NCI-H774 (cell line): Measurements from ENCODE around the gene PLPPR1.
A peak's percentile ranks its signal among the peaks of the same experiment; 100 is the strongest.

Experiments
- DNase-seq: peaks from one replicate; lab custom pipeline; 2025; lab: John Stamatoyannopoulos, UW

The PLPPR1 gene

DNA sequence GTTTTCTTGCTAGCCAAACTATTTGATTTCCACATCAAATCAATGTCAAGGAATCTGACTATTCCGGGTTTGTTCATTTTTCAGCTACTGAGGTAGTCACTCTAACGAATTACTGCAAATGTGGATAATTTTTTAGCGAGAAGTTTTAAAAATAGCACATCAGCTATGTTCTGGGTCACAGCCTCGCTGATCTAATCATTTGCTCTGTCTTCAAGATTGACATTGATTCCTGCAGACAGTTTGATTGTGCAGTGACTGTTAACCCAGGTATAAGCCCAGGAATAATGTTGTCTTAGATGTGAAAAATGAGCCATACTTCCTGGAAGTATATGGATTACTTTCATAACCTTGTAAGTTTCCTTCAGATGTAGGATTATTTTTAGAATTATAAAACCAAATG lies 181.1 kb downstream of the PLPPR1 start:
- no peak for DNase-seq

DNA sequence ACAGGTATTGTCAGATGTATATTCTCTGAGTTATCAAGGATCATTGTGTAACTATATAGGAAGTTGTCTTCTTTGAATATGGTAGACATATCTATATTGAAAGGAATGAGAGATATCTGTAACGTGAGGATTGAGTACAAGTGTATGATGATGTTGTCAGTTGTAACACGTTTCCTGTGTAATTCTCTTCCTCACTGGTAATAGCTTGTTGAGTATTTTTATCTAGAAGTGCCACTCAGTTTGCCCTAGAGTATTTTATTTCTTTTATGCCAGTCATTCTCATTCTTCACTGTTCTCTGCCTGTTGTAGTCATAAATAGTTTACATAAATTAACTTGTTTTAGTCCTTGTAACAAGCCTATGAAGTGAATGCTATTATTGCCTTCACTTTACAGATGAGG lies 184.1 kb downstream of the PLPPR1 start:
- DNase-seq = no peak

DNA sequence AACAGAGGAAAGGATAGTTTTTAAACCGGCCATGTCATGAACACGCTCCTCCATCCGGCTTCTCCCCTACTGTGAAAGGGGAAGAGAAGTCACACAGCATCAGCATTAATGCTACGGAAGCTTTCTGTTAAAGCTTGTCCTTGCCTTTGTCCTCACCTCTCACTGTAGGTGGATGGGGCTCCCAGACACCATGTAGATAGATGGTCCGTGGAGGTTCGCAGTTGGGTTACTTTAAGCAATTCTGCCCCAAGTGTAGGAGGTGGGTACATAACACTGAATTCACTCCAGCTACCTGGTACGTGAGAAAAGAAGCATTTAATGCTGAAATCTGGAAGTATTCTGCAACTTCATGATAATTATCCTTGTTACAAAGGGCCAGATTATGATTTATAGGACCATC lies 190.5 kb downstream of the PLPPR1 start:
- DNase-seq = no peak

DNA sequence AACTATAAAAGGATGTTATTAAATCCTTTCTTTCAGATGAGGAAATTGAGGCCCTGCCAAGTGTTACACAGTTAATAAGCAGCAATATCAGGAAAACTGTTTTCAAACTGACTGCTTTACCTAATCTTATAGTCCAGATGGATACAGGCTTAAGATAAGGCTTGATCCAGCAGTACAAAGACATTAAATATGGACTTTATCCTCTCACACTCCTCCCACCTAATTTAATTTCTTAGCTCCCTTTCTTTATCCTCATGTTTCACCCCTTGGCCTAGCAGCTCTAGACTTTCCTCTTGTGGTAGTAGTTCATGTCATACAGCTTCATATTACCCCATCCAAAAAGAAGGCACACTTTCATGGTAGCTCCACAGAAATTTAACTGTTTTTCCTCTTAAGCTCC lies 191.8 kb downstream of the PLPPR1 start:
- no peak for DNase-seq

DNA sequence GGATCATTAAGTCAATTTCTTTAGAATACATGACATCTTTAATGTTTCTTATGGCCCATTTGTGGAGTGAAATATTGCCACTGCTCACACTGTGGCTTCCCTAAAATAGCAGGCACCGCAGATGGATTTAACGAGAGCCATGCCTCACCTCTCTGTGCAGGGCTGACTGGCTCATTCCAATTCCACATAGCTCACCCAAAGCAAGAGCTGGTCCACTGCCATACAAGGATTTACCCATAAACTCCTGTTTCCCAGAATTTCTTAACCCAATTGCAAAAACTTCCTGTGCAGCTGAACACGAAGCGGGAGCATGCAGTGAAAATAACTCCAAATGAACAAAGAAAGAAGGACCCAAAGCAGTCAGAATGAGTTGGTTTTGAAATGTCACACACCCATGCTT lies 196.7 kb downstream of the PLPPR1 start:
- no peak for DNase-seq

DNA sequence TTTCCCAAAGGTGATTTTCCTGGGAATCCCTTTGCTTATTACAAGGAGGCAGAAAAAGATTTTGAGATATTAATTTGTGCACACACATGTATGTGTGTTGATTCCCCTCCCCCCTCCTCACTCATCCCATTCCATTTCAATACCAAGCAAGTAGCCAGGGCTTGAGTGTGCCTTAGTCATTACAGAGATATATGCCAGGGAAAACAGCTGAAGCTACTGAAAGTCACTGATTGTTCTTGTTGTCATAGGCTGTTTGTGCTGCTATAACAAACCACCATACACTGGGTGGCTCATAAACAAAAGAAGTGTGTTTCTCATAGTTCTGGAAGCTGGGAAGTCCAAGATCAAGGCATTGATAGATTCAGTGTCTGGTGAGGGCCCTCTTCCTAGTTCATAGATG lies 197.6 kb downstream of the PLPPR1 start:
- no peak for DNase-seq

DNA sequence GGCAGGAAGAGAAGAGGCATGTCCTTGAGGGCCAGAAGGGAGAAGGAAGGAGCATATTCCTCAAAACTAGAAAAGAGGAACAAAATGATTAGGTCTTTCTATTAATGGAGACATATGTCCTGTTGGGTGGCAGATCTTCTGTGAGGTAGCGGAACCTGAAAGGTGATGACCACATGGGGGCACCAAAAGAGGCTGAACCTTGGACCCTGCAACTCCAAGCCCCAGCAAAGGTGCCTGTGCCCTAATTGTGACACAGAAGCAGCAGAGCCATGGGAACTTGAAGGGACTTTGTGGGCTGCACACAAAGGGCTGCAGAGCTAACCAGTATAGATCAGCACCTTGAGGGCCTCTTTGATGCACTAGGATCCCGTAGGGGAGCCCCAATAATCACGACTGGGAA lies 198.3 kb downstream of the PLPPR1 start:
- DNase-seq = no peak

DNA sequence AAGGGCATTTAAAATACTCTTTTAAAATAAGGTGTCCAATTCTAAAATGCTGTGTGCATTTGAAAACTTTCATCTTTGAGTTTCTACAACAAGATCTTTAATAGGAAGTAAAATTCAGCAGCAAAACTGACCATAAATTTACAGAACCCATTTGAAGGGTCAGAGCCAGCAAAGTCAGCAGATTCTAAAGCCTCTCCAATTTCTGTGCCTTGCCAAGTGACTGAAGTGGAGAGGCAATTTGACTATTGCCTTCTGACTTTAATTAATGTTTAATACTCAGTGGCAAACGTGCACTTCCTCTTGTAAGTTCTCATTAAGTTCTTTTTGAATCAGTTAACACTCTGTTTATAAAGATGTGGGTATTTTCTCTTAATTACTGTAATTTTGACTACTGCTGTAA lies 201.1 kb downstream of the PLPPR1 start:
- peak; percentile 5 for DNase-seq

DNA sequence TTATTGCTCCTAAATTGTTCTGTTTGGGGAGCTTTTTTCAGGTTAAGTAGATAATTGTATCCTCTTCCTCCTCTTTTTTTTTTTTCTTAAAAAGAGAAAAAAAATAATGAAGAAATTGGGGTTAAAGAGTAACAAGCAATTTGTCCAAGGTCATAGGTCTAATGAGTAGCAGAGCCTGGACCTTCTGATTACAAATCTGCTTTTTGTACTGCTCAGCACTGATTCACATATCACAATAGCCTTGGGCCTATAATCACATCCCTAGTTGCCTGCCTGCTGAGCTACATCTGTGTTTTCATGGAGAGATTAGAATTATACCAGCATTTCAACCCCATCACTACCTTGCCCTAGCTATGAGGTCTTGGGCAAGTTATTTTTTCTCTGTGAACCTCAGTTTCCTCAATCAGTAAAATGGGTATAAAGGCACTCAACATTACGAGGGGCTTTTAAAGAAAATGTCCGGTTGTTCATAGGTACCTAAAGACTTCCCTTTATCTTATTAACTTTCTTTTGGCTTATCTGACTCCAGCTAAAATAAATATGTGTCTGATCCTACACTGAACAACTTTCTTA lies 204.0 kb downstream of the PLPPR1 start:
- no peak for DNase-seq

DNA sequence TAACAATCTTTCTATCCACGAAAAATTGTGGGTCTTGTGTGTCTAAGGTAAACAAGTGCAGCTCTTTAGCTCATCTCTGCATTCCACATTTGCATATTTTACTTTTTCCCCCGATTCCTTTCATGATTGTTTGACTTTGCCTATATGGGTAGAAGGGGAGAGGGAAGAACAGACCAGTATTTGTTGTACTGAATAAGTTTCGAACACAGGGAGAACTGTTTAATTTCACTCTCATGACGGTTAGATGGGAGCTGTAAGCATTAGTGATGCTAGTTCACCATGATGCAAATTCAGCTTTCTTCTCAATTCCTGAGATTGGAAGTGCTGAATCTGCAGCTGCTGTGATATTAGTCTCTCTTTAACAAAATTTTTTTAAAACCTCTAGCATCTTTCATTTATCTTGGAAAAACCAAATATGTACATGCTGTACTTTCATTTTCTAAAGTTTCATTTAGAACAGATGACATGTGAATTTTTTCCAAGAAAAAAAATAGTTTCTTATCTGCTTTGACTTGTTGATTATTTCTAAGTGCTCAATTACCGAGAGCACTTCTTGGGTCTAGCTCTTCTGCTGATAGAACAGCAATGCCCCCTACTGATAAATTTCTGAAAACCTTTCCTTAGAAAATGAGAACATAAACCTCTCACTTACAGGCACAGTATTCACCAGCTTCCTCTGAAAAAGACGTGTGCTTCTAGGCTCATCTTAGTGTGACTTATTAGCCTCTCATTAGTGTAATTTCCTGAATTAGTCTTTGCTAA lies 206.8 kb downstream of the PLPPR1 start:
- DNase-seq = peak; percentile 29

DNA sequence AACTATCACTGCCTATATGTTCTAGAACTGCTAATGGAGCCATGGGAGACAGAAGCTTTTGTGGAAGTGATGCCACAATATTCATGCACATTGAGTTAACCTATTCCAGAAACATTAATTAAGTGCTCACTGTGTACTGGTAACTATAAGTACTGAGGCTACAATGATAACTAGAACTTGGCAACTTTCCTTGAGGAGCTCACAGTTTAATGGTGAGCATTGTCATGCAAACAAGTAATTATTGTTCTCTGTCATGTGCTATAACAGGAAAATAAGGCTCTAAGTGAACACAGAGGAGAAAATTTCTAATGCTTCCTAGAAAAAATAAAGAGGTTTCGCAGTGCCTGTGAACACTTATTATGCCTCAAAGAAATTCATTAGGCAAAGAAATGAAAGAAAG lies 214.1 kb downstream of the PLPPR1 start:
- DNase-seq = no peak

DNA sequence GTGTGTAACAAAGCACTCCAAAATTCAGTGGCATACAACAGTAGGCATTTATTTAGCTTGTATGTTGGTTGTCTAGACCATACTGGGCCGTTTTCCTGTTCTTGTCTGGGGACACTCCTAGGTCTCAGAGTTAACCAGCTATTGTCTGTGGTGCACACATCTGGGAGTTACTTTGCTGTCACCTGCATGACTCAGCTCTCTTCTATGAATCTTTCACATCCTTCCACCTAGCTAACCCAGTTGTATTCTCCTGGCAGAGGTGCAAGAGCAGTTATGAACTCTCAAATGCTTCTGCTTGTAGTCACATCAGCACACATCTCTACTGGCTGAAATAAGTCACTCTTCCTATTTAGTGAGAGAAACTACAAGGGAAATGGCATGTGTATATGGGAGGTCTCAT lies 218.2 kb downstream of the PLPPR1 start:
- DNase-seq = no peak

DNA sequence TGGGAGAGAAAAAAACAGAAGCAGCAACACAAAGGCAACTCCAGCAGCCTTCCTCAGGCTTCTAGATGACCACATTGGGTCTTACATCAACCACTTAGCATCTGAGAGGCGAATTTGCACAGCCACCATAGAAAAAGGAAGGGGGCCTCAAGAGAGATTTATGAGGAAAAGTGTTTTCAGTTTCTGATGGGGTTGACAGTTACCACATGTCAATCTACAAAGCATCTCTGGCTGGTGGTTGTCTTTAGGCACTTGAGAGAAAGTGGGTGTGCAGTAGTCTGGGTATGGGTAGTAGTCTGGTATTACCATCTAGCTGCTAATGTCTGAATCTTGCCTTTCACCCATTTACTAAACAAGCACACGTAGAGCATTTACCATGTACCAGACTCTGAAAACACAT lies 218.8 kb downstream of the PLPPR1 start:
- DNase-seq = no peak

DNA sequence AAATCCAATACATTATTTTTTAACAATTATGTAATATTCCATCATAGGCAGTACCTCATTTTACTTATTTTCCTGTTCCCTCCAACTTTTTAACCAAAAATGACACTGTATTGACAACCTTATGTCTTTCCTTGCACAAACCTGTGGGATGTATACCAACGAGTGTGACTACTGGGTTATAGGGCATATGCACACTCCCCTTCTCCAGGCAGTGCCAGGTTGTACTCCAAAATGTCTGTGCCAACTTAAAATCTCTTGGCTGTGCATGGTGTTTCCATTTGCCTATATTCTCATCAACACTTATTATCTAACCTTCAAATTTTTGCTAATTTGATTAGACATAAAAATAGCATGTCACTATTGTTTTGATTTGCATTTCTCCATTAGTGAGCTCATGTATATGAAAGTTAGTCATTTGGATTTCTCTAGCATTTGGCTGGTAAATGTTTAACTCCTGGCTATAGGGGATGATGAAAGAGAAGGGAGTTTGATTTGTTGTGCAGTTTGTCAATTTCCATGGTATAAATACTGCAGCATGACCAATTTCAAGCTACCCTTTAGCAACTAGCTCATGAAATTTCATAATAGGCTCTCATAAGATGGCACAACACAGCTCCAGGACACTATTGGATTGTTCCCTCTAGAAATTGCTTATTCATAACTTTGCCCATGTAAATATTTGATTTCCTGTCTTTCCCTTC lies 226.4 kb downstream of the PLPPR1 start:
- no peak for DNase-seq

DNA sequence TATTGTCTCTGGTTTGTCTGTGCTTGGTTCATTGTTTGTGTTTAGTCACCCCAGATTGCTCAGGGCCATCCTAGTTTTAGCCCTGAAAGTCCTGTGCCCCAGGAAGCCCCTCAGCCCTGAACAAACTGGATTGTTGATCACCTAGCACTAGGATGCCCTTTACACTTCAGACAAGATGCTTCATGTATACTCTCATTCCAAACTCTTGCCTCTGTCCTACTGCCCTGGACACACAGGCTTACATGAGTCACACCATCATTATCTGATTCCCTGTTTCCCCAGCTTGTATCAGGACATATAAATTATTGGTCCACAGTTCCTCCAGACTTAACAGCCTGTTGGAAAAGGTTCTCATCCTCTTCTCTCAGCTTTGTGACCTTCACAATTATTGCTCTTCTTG lies 236.2 kb downstream of the PLPPR1 start:
- no peak for DNase-seq

DNA sequence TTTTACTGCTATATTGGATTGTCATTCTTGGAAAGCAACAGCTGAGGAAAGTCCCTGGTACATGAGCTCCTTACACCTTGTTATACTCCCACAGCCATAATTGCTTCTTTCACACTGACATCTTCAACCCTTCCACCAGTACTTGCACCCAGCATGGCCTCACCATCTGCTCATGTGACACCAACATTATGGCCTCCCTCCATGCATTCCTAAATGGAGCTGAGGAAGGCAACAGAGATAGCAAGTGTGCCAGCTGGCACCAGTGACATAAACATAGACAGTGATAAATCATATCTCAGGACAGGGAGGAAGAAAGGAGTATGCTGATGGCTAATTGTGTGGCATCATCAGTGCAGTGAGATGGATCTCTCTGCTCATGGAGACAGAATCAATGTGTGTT lies 236.7 kb downstream of the PLPPR1 start:
- DNase-seq = no peak

DNA sequence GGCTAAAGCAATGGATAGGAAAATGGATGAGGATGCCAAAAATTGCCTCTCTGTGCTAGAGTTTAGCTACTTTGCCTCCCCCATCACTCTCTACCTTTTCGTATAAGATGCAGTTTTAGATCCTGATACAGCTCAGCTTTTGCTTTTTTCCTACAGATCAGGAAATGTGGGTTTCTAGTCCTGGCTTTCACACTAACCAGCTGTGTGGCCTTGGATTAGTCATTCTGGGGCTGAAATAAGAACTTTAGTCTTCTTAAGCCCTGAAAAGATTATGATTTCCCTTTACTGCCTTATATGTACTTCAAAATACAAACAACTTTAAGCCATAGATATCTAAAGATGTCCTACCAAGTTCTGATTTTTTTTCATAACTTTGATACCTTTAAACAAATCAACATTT lies 239.9 kb downstream of the PLPPR1 start:
- no peak for DNase-seq

DNA sequence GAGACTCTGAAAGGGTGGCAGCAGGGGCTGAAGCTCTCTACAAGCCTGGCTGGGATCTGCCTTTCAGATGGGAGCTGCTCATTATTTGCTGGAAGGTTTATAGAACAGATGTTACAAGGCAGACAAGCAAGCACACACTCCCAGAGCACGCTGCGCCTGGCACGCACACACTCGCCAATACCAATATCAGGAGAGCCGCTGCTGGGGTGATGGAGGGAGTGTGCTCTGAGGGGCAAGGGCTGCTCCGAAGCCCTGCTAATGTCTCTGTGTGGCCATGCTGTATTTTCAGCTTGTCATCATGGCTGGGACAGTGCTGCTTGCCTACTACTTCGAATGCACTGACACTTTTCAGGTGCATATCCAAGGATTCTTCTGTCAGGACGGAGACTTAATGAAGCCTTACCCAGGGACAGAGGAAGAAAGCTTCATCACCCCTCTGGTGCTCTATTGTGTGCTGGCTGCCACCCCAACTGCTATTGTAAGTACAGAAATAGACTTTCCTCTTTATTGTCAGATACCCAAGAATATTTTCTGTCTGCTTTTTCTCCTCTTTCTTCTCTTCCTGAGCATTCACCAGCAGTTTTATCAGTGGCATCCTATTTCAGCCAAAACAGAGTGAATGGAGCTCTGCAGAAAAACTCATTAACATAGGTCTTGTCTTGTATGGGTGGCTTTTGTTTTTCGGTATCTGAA lies 241.2 kb downstream of the PLPPR1 start:
- no peak for DNase-seq

DNA sequence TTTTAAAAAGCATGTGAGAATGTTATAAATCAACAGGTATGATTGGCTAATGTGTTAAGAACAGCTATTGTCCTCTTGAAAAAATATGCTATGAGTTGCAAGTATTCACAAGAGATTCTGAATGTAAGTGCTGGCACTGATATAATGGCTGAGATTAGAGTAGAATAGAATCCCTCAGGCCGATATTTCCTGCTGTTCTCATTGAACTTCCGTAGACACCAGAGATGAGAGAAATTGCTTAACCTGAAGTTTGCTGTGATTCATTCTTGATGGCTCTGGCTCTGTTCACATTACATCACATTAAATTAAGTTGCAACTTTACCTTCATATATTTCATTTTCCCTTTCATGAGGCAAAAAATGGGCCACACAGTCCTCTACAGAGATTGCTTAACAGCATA lies 241.8 kb downstream of the PLPPR1 start:
- no peak for DNase-seq

DNA sequence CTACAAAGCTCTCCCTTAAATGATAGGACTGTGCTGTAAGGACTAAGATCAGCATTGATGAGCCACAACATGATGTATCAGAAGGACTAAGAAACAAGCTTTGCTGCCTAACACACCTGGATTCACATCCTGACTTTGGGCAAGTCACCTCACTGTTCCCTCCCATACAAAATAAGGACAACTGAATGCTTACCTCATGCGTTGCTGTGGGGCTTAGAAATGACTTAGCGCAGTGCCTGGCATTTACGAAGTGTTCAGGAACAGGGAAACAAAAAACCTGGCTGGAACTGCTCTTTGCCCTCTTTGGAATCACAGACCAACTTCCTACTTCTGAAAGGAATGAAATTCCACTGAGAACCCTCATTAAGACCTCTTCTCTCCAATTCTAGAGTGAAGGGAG lies 242.6 kb downstream of the PLPPR1 start:
- DNase-seq = no peak

DNA sequence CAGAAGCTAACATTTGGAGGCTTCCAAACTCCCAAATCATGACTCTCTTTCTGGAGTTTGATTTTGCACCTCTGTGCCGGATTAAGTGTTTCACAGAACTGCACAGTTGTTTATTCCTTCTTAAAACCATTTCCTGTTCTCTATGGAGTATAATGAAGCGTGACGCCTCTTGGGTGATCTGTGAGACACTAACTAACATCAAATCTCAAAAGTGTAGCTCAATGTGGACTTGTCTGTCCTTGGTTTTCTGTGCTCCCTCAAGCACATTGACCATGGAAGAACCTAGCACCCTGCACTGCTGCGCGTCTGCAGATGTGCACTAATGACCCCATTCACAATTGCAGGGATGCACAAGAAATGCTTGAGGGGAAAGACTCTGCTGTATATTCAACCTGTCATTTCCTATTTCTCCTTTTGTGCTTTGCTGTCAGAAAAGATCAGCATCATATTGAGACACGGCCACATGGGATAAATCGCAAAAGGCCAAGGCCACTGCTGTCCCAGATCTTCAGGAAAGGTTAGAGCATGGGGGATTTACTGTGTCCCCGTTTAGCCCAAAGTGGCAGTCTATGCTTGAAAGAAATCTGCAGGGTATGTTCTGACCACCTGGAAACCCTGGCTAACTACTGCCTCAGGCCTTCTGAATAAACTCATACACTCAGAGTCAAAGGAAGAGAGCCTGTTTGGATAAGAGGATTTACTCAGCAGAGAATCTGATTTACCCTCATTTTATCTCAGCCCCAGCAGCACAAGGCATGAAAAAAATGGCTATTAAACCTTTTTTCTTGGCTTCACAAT lies 246.6 kb downstream of the PLPPR1 start:
- no peak for DNase-seq

DNA sequence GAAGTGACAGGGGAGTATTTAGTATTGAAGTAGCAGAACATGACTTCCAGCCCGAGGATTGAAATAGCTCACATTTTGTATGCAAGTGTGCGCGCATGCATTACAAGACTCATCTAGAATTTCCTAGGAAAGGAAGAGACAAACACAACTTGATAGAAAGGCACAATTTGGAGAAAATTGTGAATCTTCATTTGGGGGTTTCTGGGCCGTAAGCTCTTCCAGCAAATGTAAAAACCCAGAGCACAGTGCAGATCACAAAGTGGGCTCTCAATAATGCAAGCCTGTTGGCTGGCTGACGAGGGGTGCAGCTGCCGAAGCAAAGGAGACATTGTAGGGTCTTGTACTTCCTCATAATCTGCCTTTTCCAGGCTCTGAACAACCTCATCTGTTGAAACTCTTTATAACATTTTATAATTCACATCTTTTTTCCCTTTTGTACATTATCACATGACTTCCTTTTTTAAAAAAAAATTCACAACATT lies 247.3 kb downstream of the PLPPR1 start:
- no peak for DNase-seq
